K562 (cell line): ENCODE results near the gene RGS7. TPM values are rescaled to one million over a fixed set of nuclear protein-coding genes. Genes with fewer than 3 reads are reported as not detected.

Experiments
- ATAC-seq: fragments of 200-7000 bp; cut with Tn5 transposase; 3 replicates; pipeline ENCODE4 v1.9.1; 2020; ENCODE audit warnings: moderate library complexity
- BruUV-seq: library from RNA; stranded (reverse); fragments of 400-500 nt; replicated peaks from 2 replicates; lab custom pipeline; 2021; lab: Mats Ljungman, UMichigan
- CTCF ChIA-PET: fragments of 300-600 bp; formaldehyde crosslinking; extraction: SDS; loops from one replicate; lab custom pipeline; 2021; ENCODE audit warnings: low intra/inter-chr PET ratio; lab: Yijun Ruan, JAX
- POLR2A ChIA-PET: fragments of 300-600, 350-650 bp; sonication (Branson Sonifier 250); formaldehyde crosslinking; extraction: SDS; loops from one replicate; lab custom pipeline; 2021; ENCODE audit warnings: antibody characterized with exemption, inconsistent platforms; lab: Yijun Ruan, JAX
- DNase-seq, 4 experiments: peaks; one replicate each; pipeline versions ENCODE4 v3.0.0 to v3.0.0-alpha.2; 2011 to 2018; ENCODE audit warnings: low spot score in 3 of 4, mixed read lengths in 3 of 4; ENCODE audit errors: extremely low read depth in 1 of 4
- FAIRE-seq: peaks from 2 replicates; lab custom pipeline; 2011; peaks lifted over from hg19 to GRCh38; lab: Jason Lieb, UNC
- H2AFZ ChIP-seq: 2 replicates; pipeline ENCODE4 v1.6.0; 2011; ENCODE audit warnings: low read depth, low read length, control low read depth, inconsistent platforms
- H3K27ac ChIP-seq: fragments of 200-600 bp; 3 replicates; pipeline ENCODE4 v1.8.0; 2011; ENCODE audit warnings: low read depth, mild to moderate bottlenecking, control low read depth, inconsistent platforms, low read length, moderate library complexity, mixed read lengths; ENCODE audit errors: extremely low read depth
- H3K27me3 ChIP-seq, 2 experiments: fragments of 300-600 bp in 1 of 2; 2 replicates in 1 of 2; 3 replicates in 1 of 2; pipeline versions ENCODE4 v1.6.0 to v1.8.0; 2011; ENCODE audit warnings: inconsistent platforms in 2 of 2, low read length in 2 of 2, mild to moderate bottlenecking in 1 of 2, mixed read lengths in 1 of 2, moderate library complexity in 1 of 2; ENCODE audit not compliant: control insufficient read depth in 2 of 2, insufficient read depth in 2 of 2
- H3K36me3 ChIP-seq: fragments of 300-600 bp; 3 replicates; pipeline ENCODE4 v1.8.0; 2011; ENCODE audit warnings: mild to moderate bottlenecking, low read length, inconsistent platforms; ENCODE audit not compliant: control insufficient read depth, insufficient read depth
- H3K4me1 ChIP-seq, 2 experiments: fragments of 200-600 bp in 1 of 2; replicated peaks in 1 of 2; 2 replicates in 1 of 2; 3 replicates in 1 of 2; pipeline versions ENCODE4 v1.5.1 to v1.8.0; 2011; ENCODE audit warnings: inconsistent platforms in 2 of 2, low read length in 2 of 2, mild to moderate bottlenecking in 1 of 2, mixed read lengths in 1 of 2, moderate library complexity in 1 of 2; ENCODE audit not compliant: control insufficient read depth in 2 of 2, insufficient read depth in 2 of 2
- H3K4me2 ChIP-seq: 2 replicates; pipeline ENCODE4 v1.6.1; 2011; ENCODE audit warnings: low read length, control low read depth, inconsistent platforms, mixed read lengths; ENCODE audit not compliant: insufficient read depth
- H3K4me3 ChIP-seq: fragments of 200-600 bp; sonication (generic), shearing (Covaris generic); 2 replicates; pipeline ENCODE4 v1.5.1; 2016; ENCODE audit warnings: control low read depth, inconsistent platforms
- H3K79me2 ChIP-seq: fragments of 200-600 bp; 3 replicates; pipeline ENCODE4 v1.8.0; 2011; ENCODE audit warnings: low read length, inconsistent platforms; ENCODE audit not compliant: control insufficient read depth, insufficient read depth
- H3K9ac ChIP-seq, 2 experiments: 2 replicates each; pipeline versions ENCODE4 v1.6.0 to v1.6.1; 2011; ENCODE audit warnings: low read depth in 2 of 2, low read length in 2 of 2, control low read depth in 1 of 2, inconsistent platforms in 1 of 2, mild to moderate bottlenecking in 1 of 2, mixed read lengths in 1 of 2; ENCODE audit not compliant: insufficient read depth in 1 of 2
- H3K9me1 ChIP-seq: one replicate; pipeline ENCODE4 v1.6.0; 2011; ENCODE audit warnings: inconsistent platforms, mild to moderate bottlenecking, low read length, moderate library complexity; ENCODE audit not compliant: control insufficient read depth, insufficient read depth
- H3K9me3 ChIP-seq: replicated peaks from 2 replicates; pipeline ENCODE4 v1.5.1; 2011; ENCODE audit warnings: low read depth, low read length, inconsistent platforms; ENCODE audit not compliant: control insufficient read depth, insufficient read depth
- H4K20me1 ChIP-seq: replicated peaks from 2 replicates; pipeline ENCODE4 v1.6.1; 2011; ENCODE audit warnings: low read length, inconsistent platforms, mixed read lengths; ENCODE audit not compliant: control insufficient read depth, insufficient read depth
- CHD2 ChIP-seq: IDR thresholded peaks from 2 replicates; pipeline ENCODE4 v1.6.1; 2011; ENCODE audit warnings: low read depth, low read length
- FOXM1 ChIP-seq, 2 experiments: fragments of 450-650 bp in 1 of 2; sonication (generic) in 1 of 2; formaldehyde crosslinking in 1 of 2; IDR thresholded peaks; 2 replicates each; pipeline versions ENCODE4 v1.6.1 to v1.9.0; 2017 to 2022; ENCODE audit warnings: low read depth in 2 of 2, mild to moderate bottlenecking in 2 of 2, missing genetic modification reagents in 1 of 2, moderate library complexity in 1 of 2
- HNRNPUL1 ChIP-seq: fragments of 200-400 bp; formaldehyde crosslinking; IDR thresholded peaks from 2 replicates; pipeline ENCODE4 v1.6.1; 2017; ENCODE audit warnings: low read length
- PHTF2 ChIP-seq: fragments of 250-450 bp; sonication (Bioruptor Pico); IDR thresholded peaks from 2 replicates; pipeline ENCODE4 v1.5.0; 2021; ENCODE audit warnings: mild to moderate bottlenecking
- POLR3A ChIP-seq: IDR thresholded peaks from 2 replicates; pipeline ENCODE4 v1.6.1; 2011; ENCODE audit warnings: borderline replicate concordance, mild to moderate bottlenecking, moderate library complexity; ENCODE audit not compliant: insufficient read length, insufficient read depth; ENCODE audit errors: extremely low read depth
- PRMT5 ChIP-seq: sonication (generic); formaldehyde crosslinking; IDR thresholded peaks from 2 replicates; pipeline ENCODE4 v1.5.0; 2020; ENCODE audit warnings: missing genetic modification reagents
- PTBP1 ChIP-seq: fragments of 200-400 bp; formaldehyde crosslinking; IDR thresholded peaks from 2 replicates; pipeline ENCODE4 v1.6.1; 2017; ENCODE audit warnings: low read depth, low read length
- PTTG1 ChIP-seq: fragments of 450-650 bp; IDR thresholded peaks from 2 replicates; pipeline ENCODE4 v1.6.1; 2016; ENCODE audit warnings: low read depth, mild to moderate bottlenecking, missing genetic modification characterization, missing compliant biosample characterization
- SRSF3 ChIP-seq: fragments of 200-400 bp; formaldehyde crosslinking; IDR thresholded peaks from 2 replicates; pipeline ENCODE4 v1.6.1; 2016; ENCODE audit warnings: mild to moderate bottlenecking, low read length, moderate library complexity; ENCODE audit not compliant: insufficient read depth
- TAL1 ChIP-seq: fragments of 450-650 bp; IDR thresholded peaks from 2 replicates; pipeline ENCODE4 v1.6.1; 2016; ENCODE audit warnings: mild to moderate bottlenecking
- TGIF2 ChIP-seq: sonication (generic); formaldehyde crosslinking; IDR thresholded peaks from 2 replicates; pipeline ENCODE4 v1.8.1; 2022; ENCODE audit warnings: mild to moderate bottlenecking, missing genetic modification reagents, moderate library complexity
- WHSC1 ChIP-seq: IDR thresholded peaks from one replicate; pipeline ENCODE4 v1.6.1; 2012; ENCODE audit warnings: low read length, control low read depth, inconsistent platforms
- ZEB2 ChIP-seq: fragments of 450-650 bp; IDR thresholded peaks from 2 replicates; pipeline ENCODE4 v1.6.1; 2016
- ZNF175 ChIP-seq: fragments of 200-800 bp; sonication (Bioruptor generic); IDR thresholded peaks from 2 replicates; pipeline ENCODE4 v1.6.1; 2016; ENCODE audit warnings: low read depth, mild to moderate bottlenecking, missing genetic modification characterization, missing compliant biosample characterization
- ZNF23 ChIP-seq: fragments of 250-450 bp; sonication (Bioruptor Pico); IDR thresholded peaks from 2 replicates; pipeline ENCODE4 v1.4.0; 2020; ENCODE audit warnings: mild to moderate bottlenecking
- ZNF384 ChIP-seq: IDR thresholded peaks from 2 replicates; pipeline ENCODE4 v1.6.1; 2012; ENCODE audit warnings: low read depth, low read length, improper control_type of control experiment
- ZNF77 ChIP-seq: fragments of 250-450 bp; sonication (Bioruptor Pico); IDR thresholded peaks from 2 replicates; pipeline ENCODE4 v1.5.0; 2020
- whole genome bisulfite sequencing: fragments of 100-300 bp; shearing (Covaris generic); methylation state at CpG from one replicate; pipeline ENCODE4 v1.1.6; 2016; ENCODE audit warnings: low coverage, mixed read lengths; ENCODE audit not compliant: insufficient coverage; ENCODE audit errors: missing lambda C conversion rate; 5-methylcytosine and 5-hydroxymethylcytosine counted together
- in situ Hi-C: fragments of 300-500 bp; cut with MboI; formaldehyde crosslinking; loops from 4 replicates; pipeline ENCODE4 v1.15.0; 2018; ENCODE audit warnings: inconsistent platforms, mixed read lengths
- intact Hi-C: fragments of 100-400 bp; cut with micrococcal nuclease; formaldehyde crosslinking; loops from 2 replicates; pipeline ENCODE4 v1.14.2; 2022
- polyA plus RNA-seq, 8 experiments: library from polyadenylated mRNA; depleted of rRNA in 4 of 8; stranded (reverse) in 5 of 8; unstranded in 3 of 8; fragments of >200 nt; fragmentation: Nextera tagmentation in 2 of 8; fragmentation: Illumina TruSeq in 1 of 8; extraction: Ambion mirVana in 2 of 8; extraction: Trizol in 1 of 8; gene quantifications; 2 replicates each; pipeline versions ENCODE4 v1.2.1 to v1.2.3, GENCODE V29; 2011 to 2014; ENCODE audit warnings: inconsistent platforms in 1 of 8, missing spikeins in 1 of 8
- total RNA-seq, 7 experiments: library from RNA; depleted of rRNA in 6 of 7; stranded (reverse); fragments of >200 nt in 6 of 7; fragmentation: Illumina TruSeq in 2 of 7; extraction: Trizol in 2 of 7; gene quantifications; 2 replicates each; pipeline versions ENCODE4 v1.2.1 to v1.2.3, GENCODE V29; 2011 to 2021; ENCODE audit warnings: low replicate concordance in 1 of 7

Gene RGS7
- total and polyA plus RNA-seq, 9 of the 15 experiments (the other 6 are each of a cell fraction or from before 2014, with no cell fraction given): not detected

GRCh38 chr1:241275226-241275625, 81.8 kb downstream of the RGS7 start:
- Histone ChIP-seq H3K36me3 (no peaks in the 10 kb centered on the region), H2AFZ (no peak overlapping the region), H3K27ac (no peak overlapping the region), H4K20me1 (no peaks in the 10 kb centered on the region), H3K4me2 (no peak overlapping the region), H3K27me3 (no peaks in the 10 kb centered on the region), H3K9me1 (no peaks in the 10 kb centered on the region), H3K4me3 (no peak overlapping the region), H3K9ac (no peak overlapping the region), H3K79me2 (no peaks in the 10 kb centered on the region), H3K4me1 (no peaks in the 10 kb centered on the region), H3K9me3 (no peaks in the 10 kb centered on the region; the same call in none of the 2 replicates)
- intact Hi-C loops: no loop called here
- 0% methylated on average over 5 of the region's 5 CpGs for WGBS
- POLR2A ChIA-PET: no interaction called here
- no peak for ATAC-seq
- CTCF ChIA-PET: no interaction called here
- no TSS peak for BruUV-seq
- FAIRE-seq: no peak
- TF ChIP-seq POLR3A: no peak
- no peak for TF ChIP-seq TAL1
- TF ChIP-seq SRSF3: no peak
- TF ChIP-seq ZNF23 (CRISPR knock-in tag): no peak
- no peak for TF ChIP-seq ZNF175 (CRISPR knock-in tag)
- TF ChIP-seq FOXM1 (IDR thresholded peaks at IDR 0.05; ENCODE audit: low read depth): no peak
- TF ChIP-seq FOXM1 (CRISPR knock-in tag; IDR thresholded peaks at IDR 0.05; ENCODE audit: low read depth): no peak
- TF ChIP-seq PHTF2 (CRISPR knock-in tag): no peak
- TF ChIP-seq ZNF384: no peak
- no peak for TF ChIP-seq PRMT5 (CRISPR knock-in tag)
- no peak for TF ChIP-seq WHSC1
- no peak for TF ChIP-seq ZNF77 (CRISPR knock-in tag)
- no peak for TF ChIP-seq HNRNPUL1
- no peak for TF ChIP-seq PTTG1 (tag)
- TF ChIP-seq CHD2: no peak
- no peak for TF ChIP-seq TGIF2 (CRISPR knock-in tag)
- no peak for TF ChIP-seq ZEB2
- TF ChIP-seq PTBP1: no peak
- no peak for DNase-seq
- in situ Hi-C loops: no loop called here
